Activated naive CD4-positive, alpha-beta T cell treated with Interleukin-2 at 50 U/mL for 16 hours (primary cell): ENCODE measurements around the gene MOB1B.

Experiments used
- DNase-seq: peaks from one replicate; pipeline ENCODE4 v3.0.0-alpha.2; 2020

The MOB1B gene

GRCh38 chr4:70915036-70915815 lies 13.1 kb downstream of the MOB1B start:
- no peak for DNase-seq

DNA sequence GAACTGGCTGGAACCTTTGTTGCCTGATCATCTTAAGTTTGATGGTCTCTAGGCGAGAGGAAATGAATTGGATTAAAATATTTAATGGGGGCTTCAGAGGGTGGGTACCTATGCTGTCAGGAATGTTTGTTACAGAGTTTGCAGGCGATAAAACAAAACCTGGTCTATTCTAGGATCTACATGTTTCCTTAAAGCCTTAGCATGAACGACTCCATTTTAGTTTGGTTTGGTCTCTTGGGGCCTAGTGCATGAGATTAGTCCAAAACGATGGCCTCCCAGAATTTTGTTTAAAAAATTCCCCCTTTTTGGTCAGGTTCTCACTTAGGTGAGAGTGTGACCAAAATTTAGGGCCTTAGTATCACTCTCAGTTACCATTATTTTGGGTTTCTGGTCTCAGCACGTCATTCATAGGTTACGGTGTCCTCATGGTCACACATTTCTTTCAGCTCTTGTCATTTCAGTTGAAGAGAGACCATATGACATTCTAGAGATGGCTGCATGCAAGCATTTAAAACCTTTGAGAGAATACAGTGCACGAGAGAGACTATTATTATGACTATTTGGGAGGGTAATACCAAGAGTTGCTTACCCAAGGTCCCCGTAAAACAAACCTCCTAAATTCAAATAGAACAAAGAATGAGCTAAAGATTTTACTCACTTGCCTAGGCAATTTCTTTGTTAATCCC lies 13.8 kb downstream of the MOB1B start:
- no peak for DNase-seq

GRCh38 chr4:70920592-70920991 lies 18.4 kb downstream of the MOB1B start:
- no peak for DNase-seq

GRCh38 chr4:70925418-70925817 lies 23.2 kb downstream of the MOB1B start:
- no peak for DNase-seq

GRCh38 chr4:70925899-70926635 lies 23.9 kb downstream of the MOB1B start:
- DNase-seq, result no peak

DNA sequence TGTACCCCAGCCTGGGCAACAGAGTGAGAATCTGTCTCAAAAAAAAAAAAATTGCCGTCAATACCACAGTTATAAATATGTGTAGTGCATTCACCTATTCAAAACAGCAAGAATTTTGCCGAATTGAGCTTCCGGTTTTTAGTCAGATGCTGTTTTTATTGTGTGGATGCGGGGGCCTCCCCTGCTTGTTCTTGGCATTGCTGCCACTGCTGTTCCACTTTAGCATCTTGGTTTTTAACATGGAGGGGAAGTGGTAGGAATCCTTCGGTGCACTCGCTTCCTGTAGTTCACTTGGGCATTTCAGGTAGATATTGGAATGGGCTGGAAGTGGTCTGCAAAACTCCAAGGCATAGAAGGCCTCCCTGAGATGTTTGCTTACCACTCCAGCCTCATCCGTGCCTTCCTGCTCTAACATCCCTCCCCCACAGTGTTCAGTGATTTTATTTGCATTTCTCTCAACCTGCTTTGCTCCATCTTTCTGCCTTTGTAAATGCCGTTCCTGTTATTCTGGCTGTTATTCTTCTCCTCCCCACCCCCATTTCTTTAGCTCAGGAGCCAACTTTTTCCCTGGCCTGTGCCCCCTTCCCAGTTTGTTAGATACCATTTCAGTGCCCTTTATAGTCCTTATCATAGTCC lies 25.5 kb downstream of the MOB1B start:
- DNase-seq, result no peak

DNA sequence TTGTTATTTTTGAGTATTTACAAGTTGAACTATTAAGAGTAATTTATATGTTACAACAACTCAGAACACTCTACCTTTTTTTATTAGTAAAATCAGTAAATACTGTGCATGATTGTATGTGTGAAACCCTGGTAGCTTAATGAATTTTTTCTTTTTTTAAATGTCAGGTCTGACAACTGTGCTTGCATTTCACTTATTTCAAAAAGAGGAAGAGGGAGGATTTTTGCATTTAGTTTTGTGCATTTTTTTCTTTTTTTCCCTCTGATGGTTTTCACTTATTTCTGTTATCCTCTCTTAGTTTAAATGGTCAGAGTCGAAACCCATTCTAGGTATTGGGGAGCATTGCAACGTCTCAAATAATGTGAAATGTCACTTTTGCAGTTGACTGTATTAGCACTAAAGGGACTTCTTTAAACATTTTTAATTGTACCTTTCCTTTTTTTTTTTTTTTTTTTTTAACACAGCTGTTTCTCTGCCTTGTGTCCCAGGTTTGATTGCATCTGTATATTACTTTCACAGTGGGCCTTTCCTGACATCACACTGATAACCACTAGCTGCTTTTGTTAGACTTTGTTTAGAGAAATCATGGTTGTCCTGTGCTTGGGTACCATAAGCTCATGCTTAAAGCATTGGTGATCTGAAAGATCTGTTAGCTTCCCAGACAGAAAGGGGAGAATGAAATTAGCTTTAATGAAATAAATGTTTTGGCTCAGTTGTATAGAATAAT lies 28.5 kb downstream of the MOB1B start:
- DNase-seq, result no peak

DNA sequence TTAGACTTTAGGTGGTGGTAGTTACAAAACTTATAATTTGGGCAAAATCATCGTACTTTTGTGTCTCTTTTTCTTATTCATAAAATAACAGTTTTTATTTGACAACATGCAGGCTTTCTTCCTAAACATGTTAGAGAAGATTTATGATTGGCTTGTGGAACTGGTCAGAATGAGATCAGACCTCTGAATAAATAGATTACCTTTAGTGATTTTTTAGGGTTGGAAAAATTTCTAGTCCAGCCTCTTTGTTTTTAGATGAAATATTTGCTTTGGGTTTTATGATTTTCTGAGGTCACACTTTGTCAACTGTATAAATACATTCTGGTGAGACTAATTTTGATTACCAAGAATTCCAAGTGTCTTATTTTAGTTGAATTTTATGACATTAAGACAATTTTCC lies 29.2 kb downstream of the MOB1B start:
- DNase-seq, result no peak

DNA sequence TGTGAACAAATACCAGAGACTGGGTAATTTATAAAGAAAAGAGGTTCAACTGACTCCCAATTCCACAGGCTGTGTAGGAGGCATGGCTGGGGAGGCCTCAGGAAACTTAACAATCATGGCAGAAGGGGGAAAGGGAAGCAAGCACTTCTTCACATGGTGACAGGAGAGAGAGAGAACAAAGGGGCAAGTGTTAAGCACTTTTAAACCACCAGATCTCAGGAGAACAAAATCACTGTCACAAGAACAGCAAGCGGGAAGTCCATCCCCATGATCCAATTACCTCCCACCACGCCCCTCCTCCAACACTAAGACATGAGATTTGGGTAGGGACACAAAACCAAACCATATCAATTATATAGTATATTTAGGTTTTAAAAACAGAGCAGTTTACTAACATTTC lies 30.8 kb downstream of the MOB1B start:
- DNase-seq, result no peak

- DNase-seq, result no peak
Measured at GRCh38 chr4:70935038-70935695, 33.0 kb downstream of the MOB1B start.

DNA sequence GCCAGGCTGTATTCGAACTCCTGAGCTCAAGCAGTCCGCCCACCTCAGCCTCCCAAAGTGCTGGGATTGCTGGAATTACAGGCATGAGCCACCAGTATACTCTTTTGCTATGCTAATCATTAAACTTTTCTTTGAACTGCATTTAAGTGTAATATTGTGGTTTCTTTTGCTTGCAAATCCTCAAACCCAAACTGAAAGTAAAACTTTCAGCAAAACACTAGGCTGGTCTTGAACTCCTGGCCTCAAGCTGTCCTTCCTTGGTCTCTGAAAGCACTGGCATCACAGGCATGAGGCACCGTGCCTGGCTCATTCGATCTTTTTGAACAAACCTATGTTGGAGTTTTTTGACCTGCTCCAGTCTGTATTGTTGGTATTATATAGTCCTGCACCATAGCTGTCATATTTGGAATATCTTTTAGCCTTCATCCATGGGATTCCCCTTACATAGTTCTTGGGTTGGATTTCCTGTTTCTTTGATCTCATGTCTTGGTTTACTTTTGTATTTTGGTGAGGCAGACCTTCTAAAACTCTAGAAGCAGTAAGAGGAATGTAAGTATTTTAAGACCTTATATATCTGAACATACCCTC lies 34.1 kb downstream of the MOB1B start:
- no peak for DNase-seq

DNA sequence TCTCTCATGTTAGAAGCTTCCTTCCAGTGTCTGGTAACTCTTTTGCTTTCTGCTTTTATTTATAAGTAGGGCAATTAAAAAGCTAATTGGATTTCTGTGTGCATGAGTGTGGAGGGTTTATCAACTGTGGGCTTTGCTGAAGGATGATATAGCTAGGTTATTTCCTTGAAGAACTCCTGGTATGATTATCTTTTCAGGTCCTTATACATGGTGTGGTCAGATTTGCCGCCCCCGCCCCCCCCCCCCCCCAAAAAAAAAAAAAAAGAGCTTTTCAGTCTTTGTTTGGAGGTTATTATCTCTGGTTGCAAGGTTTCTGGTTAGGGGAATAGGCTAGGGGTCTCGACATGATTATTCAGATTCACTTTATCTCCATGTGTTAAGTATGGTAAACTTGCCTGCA lies 35.9 kb downstream of the MOB1B start:
- DNase-seq, result no peak

DNA sequence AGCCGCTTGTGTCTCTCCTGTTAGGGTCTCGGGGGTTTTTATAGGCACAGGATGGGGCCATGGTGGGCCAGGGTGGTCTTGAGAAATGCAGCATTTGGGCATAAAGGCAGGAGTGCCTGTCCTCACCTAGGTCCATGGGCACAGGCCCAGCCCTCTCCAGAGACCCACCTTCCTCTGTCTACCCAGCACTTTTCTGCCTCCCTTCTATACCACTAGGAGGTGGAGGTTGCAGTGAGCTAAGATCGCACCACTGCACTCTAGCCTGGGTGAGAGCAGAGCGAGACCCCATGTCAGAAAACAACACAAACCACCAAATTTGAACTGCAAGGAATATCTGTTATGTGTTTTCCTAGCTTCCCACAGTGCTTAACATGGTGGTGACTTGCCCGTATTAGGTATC lies 38.0 kb downstream of the MOB1B start:
- no peak for DNase-seq

- DNase-seq, result no peak
Measured at GRCh38 chr4:70943114-70943513, 40.9 kb downstream of the MOB1B start.

DNA sequence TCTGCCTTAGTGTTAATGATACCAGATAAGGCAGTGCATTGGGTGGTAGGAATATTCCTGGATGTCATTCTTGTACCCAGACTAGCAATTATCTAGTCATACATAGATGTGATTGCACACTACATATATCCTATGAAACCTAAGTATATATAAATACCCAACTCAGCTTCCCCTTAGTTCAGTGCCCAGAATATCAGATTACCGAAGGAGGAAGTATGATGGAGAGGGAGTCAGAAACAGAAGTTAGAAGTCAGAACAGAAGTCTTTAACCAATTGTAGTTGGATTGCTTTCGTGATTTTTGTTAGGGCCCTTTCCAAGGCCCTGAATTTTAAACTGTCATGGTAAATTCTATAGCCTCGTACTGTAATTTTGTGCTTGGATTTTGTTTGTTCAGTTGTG lies 42.9 kb downstream of the MOB1B start:
- no peak for DNase-seq

GRCh38 chr4:70945452-70946055 lies 43.4 kb downstream of the MOB1B start:
- DNase-seq, result no peak

- DNase-seq, result no peak
Measured at GRCh38 chr4:70946939-70947338, 44.8 kb downstream of the MOB1B start.

DNA sequence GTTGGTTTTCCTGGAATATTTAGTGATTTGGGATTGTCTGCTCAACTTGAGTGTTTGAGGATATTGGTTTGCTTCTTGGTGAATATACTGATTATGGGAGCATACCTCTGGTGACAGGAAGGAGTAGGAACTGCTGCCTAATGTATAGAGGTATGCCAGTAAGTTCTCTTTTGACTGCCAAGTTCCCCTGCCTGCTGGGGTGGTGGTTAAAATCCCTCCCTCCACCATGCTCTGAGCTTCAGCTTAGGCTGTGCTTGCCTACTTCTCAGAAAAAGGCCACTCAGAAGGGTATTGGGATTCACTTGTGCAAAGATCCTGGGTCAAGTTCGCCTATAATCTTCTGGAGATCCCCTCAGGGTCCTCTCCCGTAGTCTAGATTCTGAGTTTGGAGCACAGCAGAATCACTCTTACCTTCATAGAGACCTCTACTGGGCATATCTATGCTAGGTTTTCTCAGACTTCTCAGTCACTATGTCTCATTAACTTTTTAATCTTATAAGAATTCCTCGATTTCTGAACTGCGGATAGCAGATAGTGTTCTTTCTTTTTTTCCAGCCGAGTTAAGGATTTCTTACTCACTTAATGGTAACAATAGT lies 46.6 kb downstream of the MOB1B start:
- DNase-seq, result no peak

DNA sequence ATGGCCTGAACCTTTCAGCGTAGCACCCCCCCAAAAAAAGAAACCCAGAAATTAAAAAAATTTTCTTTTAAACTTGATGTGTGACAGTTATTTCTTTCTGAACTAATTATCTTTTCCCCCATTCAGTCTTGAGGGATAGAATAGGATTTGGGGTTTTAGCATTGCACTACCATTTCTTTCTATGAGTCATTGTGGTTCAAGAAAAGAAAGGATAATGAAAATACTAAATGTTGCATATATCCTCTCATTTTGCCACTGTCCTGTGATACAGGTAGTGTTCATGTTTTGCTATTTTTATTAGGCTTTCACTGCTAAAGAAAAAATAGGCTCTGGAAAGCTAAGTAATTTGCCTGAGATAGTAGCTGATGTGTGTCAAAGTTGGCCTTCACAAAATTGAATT lies 51.9 kb downstream of the MOB1B start:
- DNase-seq, result no peak

- DNase-seq, result no peak
Measured at GRCh38 chr4:70956549-70957210, 54.5 kb downstream of the MOB1B start.
